Transverse colon (tissue), 4 donors: ENCODE data around the gene RPL35. TPM values are rescaled to one million over a fixed set of nuclear protein-coding genes. Genes with fewer than 3 reads are reported as not detected.

Experiments used
- DNase-seq: peaks from one replicate; pipeline ENCODE4 v3.0.0-alpha.2; 2019
- H3K27ac ChIP-seq, 4 donors: fragments of 200-600 bp; sonication (generic); 2 replicates each; pipeline ENCODE4 v1.5.1; 2016 to 2018; ENCODE audit warnings: inconsistent platforms in 4 of 4
- H3K27me3 ChIP-seq: fragments of 200-600 bp; sonication (generic); 2 replicates; pipeline ENCODE4 v1.5.1; 2017; ENCODE audit warnings: inconsistent platforms
- H3K36me3 ChIP-seq, 4 donors: fragments of 200-600 bp; sonication (generic); 2 replicates each; pipeline ENCODE4 v1.5.1; 2017 to 2019; ENCODE audit warnings: inconsistent platforms in 4 of 4
- H3K4me1 ChIP-seq, 4 donors: fragments of 200-600 bp; sonication (generic); 2 replicates each; pipeline ENCODE4 v1.5.1; 2017 to 2020; ENCODE audit warnings: inconsistent platforms in 4 of 4
- H3K4me3 ChIP-seq, 4 donors: fragments of 200-600 bp; sonication (generic); 1 replicate in 1 of 4; 2 replicates in 3 of 4; pipeline versions ENCODE4 v1.5.1 to v1.6.1; 2017 to 2019; ENCODE audit warnings: inconsistent platforms in 4 of 4
- H3K9me3 ChIP-seq, 2 donors: fragments of 200-600 bp; sonication (generic); 2 replicates each; pipeline ENCODE4 v1.5.1; 2017 to 2019; ENCODE audit warnings: inconsistent platforms in 2 of 2
- CTCF ChIP-seq, 5 experiments: fragments of 200-600 bp in 3 of 5; fragments of 450-650 bp in 2 of 5; sonication (generic) in 3 of 5; IDR thresholded peaks; 1 replicate in 2 of 5; 2 replicates in 3 of 5; pipeline ENCODE4 v1.5.1; 2016 to 2017; ENCODE audit warnings: antibody characterized with exemption in 5 of 5, inconsistent platforms in 3 of 5, mild to moderate bottlenecking in 2 of 5, moderate library complexity in 1 of 5
- EP300 ChIP-seq: sonication (generic); formaldehyde crosslinking; IDR thresholded peaks from one replicate; pipeline ENCODE4 v1.6.1; 2017; ENCODE audit warnings: antibody characterized with exemption, low read depth
- POLR2A ChIP-seq: fragments of 450-650 bp; IDR thresholded peaks from one replicate; pipeline ENCODE4 v1.6.1; 2016; ENCODE audit warnings: antibody characterized with exemption, mild to moderate bottlenecking, moderate library complexity
- POLR2AphosphoS5 ChIP-seq, 3 donors: sonication (generic); formaldehyde crosslinking; IDR thresholded peaks; one replicate each; pipeline ENCODE4 v1.6.1; 2016; ENCODE audit warnings: antibody characterized with exemption in 3 of 3
- WGBS, 2 donors: methylation state at CpG; one replicate each; pipeline ENCODE4 v1.1.5; 2018; ENCODE audit warnings: low coverage in 1 of 2; 5-methylcytosine and 5-hydroxymethylcytosine counted together
- in situ Hi-C, 4 donors: fragments of 200-750 bp; cut with MboI; loops; one replicate each; pipeline versions ENCODE4 v1.15.0 to v1.15.1; 2017; ENCODE audit warnings: low sequenced_read_pairs in 3 of 4, low pct_ligation_motif_present in 1 of 4, low pct_unique_long_range_greater_than_20kb in 1 of 4
- intact Hi-C: fragments of 100-400 bp; cut with DNase I; formaldehyde crosslinking; loops from one replicate; pipeline ENCODE4 v1.15.1; 2023; ENCODE audit warnings: low total_unique reads
- total RNA-seq, 4 donors: library from RNA; depleted of rRNA; stranded (reverse); fragments of >200 nt; gene quantifications; one replicate each; pipeline ENCODE4 v1.1.0, GENCODE V29; 2016

The RPL35 gene
- total RNA-seq, 4 donors from 2014 or later: 498 to 3,953 (median 1,382) TPM

- TF ChIP-seq EP300 (no peak), POLR2A (no peak), POLR2AphosphoS5 (IDR thresholded peaks at IDR 0.05) (no peak), CTCF (IDR thresholded peaks at IDR 0.05) (no peak)
- Histone ChIP-seq H3K36me3 (peaks cover 0 to 32% (median 10%) of the 10 kb centered on the region in 4 donors), H3K27me3 (no peaks in the 10 kb centered on the region), H3K4me3 (no peak overlapping the region), H3K27ac (no peak overlapping the region), H3K9me3 (no peaks in the 10 kb centered on the region), H3K4me1 (peaks cover 14 to 32% (median 28%) of the 10 kb centered on the region in 4 donors)
- intact Hi-C loops (no loop called here), in situ Hi-C loops (loop anchor here in 2 of 4 donors (5.0 kb wide), 1 partner anchor 85 kb away; the partner anchor contains the start of gene NR6A1 (in 2 of the 2))
- 89% methylated on average over 24 of the region's 24 CpGs; no CpG with 5 or more reads in 1 of the 2 donors for WGBS, 2 donors
- no peak for DNase-seq
These were observed 4.1 kb downstream of the RPL35 start for GRCh38 chr9:124857533-124858162.

- Histone ChIP-seq H3K4me1 (peaks cover 16 to 37% (median 30%) of the 10 kb centered on the region in 4 donors), H3K36me3 (peaks cover 0 to 32% (median 10%) of the 10 kb centered on the region in 4 donors), H3K27me3 (no peaks in the 10 kb centered on the region), H3K9me3 (no peaks in the 10 kb centered on the region), H3K4me3 (no peak overlapping the region), H3K27ac (no peak overlapping the region)
- in situ Hi-C loops: loop anchor here in 2 of 4 donors (5.0 kb wide), 1 partner anchor 84 kb away; the partner anchor contains the start of gene NR6A1 (in 2 of the 2)
- WGBS, 2 donors: 76% methylated on average over 14 of the region's 16 CpGs; no CpG with 5 or more reads in 1 of the 2 donors
- no peak for DNase-seq
- intact Hi-C loops: no loop called here
- TF ChIP-seq EP300: no peak
- no peak for TF ChIP-seq POLR2A
- TF ChIP-seq POLR2AphosphoS5 (IDR thresholded peaks at IDR 0.05): no peak
- no peak for TF ChIP-seq CTCF (IDR thresholded peaks at IDR 0.05)
These were observed 5.6 kb downstream of the RPL35 start for GRCh38 chr9:124855944-124856765.

GRCh38 chr9:124855566-124855943, 6.2 kb downstream of the RPL35 start:
- H3K9me3 ChIP-seq: no peaks in the 10 kb centered on the region
- no peak overlapping the region for H3K27ac ChIP-seq
- H3K4me3 ChIP-seq: no peak overlapping the region
- intact Hi-C loops (no loop called here), in situ Hi-C loops (loop anchor here in 2 of 4 donors (5.0 kb wide), 1 partner anchor 83 kb away; the partner anchor contains the start of gene NR6A1 (in 2 of the 2))
- peaks cover 0 to 32% (median 10%) of the 10 kb centered on the region in 4 donors for H3K36me3 ChIP-seq
- peaks cover 10 to 31% (median 24%) of the 10 kb centered on the region in 4 donors for H3K4me1 ChIP-seq
- 82% methylated on average over 14 of the region's 18 CpGs; no CpG with 5 or more reads in 1 of the 2 donors for WGBS, 2 donors
- TF ChIP-seq POLR2A (no peak), POLR2AphosphoS5 (IDR thresholded peaks at IDR 0.05) (no peak), EP300 (no peak), CTCF (IDR thresholded peaks at IDR 0.05) (no peak)
- no peak for DNase-seq
- H3K27me3 ChIP-seq: no peaks in the 10 kb centered on the region

GRCh38 chr9:124854822-124855221, 6.9 kb downstream of the RPL35 start:
- intact Hi-C loops (no loop called here), in situ Hi-C loops (loop anchor here (5.0 kb wide), 2 partner anchors 78 to 83 kb away; partner anchors contain the start of genes NR6A1 (in 3 of the 4) and OLFML2A (in 1 of the 4))
- no peak overlapping the region for H3K27ac ChIP-seq

More at GRCh38 chr9:124854822-124855221, 6.9 kb downstream of the RPL35 start:
- Histone ChIP-seq H3K36me3 (peaks cover 0 to 26% (median 8%) of the 10 kb centered on the region in 4 donors), H3K9me3 (no peaks in the 10 kb centered on the region), H3K4me1 (peaks cover 6 to 27% (median 17%) of the 10 kb centered on the region in 4 donors), H3K4me3 (no peak overlapping the region), H3K27me3 (no peaks in the 10 kb centered on the region)
- DNase-seq: no peak
- 58 to 60% methylated on average over 7 of the region's 7 CpGs for WGBS, 2 donors
- TF ChIP-seq EP300 (no peak), POLR2AphosphoS5 (IDR thresholded peaks at IDR 0.05) (no peak), CTCF (IDR thresholded peaks at IDR 0.05) (no peak), POLR2A (no peak)
